ENCODE results near the gene CSRP2. TPM values are rescaled to one million over a fixed set of nuclear protein-coding genes. Genes with fewer than 3 reads are reported as not detected.

Gene CSRP2
- total RNA-seq (2014; rRNA removed; shearing (Covaris generic)): 0.43 TPM in 1 of 2 replicates, not detected in the other

GRCh38 chr12:76878899-76879709, at the start of gene CSRP2:
Gene CSRP2, minus strand, starts transcription at chr12:76879019. Its CDS starts 12,759 bp downstream, at chr12:76866260.
- DNase-seq (ENCODE audit: low spot score): peak; percentile 69

GRCh38 chr12:76927170-76927784, 48.5 kb upstream of the CSRP2 start:
- DNase-seq (ENCODE audit: low spot score): peak; percentile 46

GRCh38 chr12:76925135-76925534, 46.3 kb upstream of the CSRP2 start:
- no peak for DNase-seq (ENCODE audit: low spot score)

GRCh38 chr12:76922866-76923265, 44.0 kb upstream of the CSRP2 start:
- DNase-seq (ENCODE audit: low spot score): no peak

- no peak for DNase-seq (ENCODE audit: low spot score)
Observed at GRCh38 chr12:76921891-76922664, 43.3 kb upstream of the CSRP2 start.

- no peak for DNase-seq (ENCODE audit: low spot score)
Observed at GRCh38 chr12:76921100-76921471, 42.3 kb upstream of the CSRP2 start.

- no peak for DNase-seq (ENCODE audit: low spot score)
Observed at GRCh38 chr12:76920172-76921099, 41.6 kb upstream of the CSRP2 start.

DNA sequence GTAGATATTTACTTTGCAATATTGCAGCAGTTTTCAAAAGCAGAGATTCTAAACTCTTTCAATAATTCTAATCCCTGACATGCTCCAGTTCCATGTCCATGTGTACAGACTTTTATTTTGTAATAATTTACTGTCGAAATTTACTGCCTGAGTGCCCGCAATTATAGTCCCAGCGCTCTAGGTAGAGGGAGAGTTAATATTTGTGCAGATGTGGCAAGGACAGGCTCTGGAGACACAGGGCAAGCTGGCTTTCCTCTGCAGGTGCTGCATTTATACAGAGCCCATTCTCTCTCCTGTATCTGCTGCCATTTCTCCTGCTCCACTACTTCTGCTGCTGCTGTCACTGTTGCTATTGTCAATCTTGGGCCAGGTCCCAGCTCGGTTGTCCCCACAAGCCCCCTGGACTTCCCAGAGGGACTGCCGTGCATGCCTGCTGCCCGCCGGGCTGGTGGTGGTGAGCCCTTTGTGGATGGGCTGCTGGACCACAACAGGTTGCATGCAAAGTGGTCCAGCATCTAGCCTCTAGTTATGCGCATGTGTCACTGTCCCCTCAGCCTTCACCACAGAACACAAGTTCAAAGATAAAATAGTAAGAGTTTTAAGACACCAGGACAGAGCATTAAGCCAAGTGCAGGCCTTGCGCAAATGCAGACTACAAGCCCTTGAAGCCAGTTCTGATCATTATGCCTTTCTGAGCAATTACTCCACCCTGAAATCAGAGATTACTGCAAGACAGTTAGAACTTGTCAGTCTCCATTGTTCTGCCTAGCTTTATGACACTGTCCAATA, 40.8 kb upstream of the CSRP2 start:
- DNase-seq (ENCODE audit: low spot score): no peak

GRCh38 chr12:76916170-76916540, 37.3 kb upstream of the CSRP2 start:
- DNase-seq (ENCODE audit: low spot score): no peak

DNA sequence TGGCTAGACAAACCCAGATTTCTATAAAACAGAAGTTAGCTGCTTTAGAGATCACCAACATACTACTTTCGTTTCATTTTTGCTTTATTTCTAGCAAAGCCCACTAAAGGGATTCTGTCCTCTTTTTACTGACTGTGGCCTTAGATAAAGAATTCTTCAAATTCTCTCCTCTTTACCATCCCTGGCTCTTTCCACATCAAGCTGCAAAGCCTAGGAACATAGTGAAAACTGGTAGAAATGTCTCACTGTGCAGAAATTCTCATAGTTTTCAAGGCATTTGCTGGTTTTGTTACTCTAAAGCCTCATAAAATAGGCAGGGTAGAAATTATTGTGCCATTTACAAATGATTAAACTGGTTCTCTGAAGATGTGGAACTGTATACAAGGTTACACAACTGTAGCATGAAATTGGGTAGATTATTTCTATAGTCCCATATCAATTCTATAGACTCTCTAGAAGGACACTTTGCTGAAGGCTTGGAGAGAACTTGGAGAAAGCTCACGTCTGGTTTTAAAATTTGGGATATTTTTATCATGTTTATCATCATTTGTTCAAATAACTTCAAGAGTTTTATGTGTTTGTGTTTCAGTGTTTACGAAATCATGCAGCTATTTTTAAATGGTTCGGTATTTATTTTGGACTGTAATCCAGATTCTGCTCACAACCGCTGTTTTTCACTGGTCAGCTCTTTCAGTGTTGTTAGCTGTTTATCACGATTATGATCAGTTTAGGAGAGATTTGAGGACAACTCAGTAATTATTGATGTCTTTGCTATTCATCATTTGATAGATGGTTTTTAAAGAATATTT, 36.7 kb upstream of the CSRP2 start:
- DNase-seq (ENCODE audit: low spot score): no peak

DNA sequence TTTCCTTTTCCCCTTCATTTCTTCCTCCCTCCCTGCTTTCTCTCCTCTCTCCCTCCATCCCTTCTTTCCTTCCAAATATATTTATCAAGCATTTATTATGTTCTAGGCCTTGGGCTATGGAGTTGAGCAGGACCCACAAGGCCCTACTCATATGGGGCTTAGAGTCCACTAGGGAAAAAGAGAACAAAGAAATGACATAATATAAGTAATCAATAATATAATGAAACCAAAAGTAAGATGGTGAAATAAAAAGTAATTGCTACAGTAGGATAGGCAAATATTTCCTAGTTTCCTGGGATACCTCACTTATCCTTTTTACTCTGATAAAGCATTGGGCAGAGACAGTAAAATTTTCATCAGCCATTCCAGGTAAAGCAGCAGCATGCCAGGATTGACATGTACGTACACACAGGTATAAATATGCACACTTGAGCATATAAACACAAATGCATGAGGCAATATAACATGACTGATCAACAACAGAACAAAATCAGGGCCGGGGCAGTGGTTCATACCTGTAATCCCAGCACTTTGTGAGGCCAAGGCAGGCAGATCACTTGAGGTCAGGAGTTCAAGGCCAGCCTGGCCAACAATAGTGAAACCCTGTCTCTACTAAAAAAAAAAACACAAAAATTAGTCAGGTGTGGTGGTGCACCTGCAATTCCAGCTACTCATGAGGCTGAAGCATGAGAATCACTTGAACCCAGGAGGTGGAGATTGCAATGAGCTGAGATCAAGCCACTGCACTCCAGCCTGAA, 35.5 kb upstream of the CSRP2 start:
- no peak for DNase-seq (ENCODE audit: low spot score)

- no peak for DNase-seq (ENCODE audit: low spot score)
Observed at GRCh38 chr12:76909290-76909689, 30.5 kb upstream of the CSRP2 start.

GRCh38 chr12:76908303-76909017, 29.6 kb upstream of the CSRP2 start:
- DNase-seq (ENCODE audit: low spot score): no peak

GRCh38 chr12:76901628-76902380, 23.0 kb upstream of the CSRP2 start:
- no peak for DNase-seq (ENCODE audit: low spot score)

- DNase-seq (ENCODE audit: low spot score): no peak
Observed at GRCh38 chr12:76899522-76899921, 20.7 kb upstream of the CSRP2 start.

DNA sequence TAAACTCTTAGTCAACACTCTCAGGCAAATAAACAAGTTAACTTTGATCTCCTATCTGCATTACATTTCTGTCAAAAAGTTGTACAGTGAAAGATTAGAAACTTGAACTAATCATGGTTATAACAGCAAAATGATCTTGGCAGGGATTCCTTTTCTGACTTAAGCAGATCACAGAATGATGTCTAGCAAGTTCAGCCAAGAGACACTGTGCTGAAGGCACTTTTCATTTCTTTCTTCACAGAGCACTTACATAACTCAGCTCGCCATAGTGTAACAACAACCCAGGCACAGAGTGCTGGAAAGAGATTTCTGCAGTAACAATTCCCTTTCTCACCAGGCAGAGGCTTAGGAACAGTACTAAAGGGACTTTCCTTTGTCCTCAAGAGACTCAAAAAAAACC, 19.6 kb upstream of the CSRP2 start:
- DNase-seq (ENCODE audit: low spot score): no peak

DNA sequence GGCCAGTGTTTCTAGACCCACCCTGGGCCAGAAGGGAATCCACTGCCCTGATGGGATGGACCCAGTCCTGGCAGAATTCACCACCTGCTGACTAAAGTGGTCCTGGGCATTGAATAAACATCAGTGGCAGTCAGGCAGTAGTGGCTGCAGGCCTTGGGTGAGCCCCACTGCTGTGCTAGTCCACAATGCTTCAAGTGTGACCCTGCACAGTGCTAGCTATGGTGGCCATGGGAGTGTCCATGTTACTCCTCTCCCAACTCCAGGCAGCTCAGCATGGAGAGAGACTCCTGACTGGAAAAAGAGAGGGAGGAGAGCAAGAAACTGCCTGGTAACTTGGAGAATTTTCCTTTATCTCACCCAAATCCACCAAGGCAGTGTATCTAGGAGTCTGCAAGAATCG, 17.5 kb upstream of the CSRP2 start:
- DNase-seq (ENCODE audit: low spot score): no peak

DNA sequence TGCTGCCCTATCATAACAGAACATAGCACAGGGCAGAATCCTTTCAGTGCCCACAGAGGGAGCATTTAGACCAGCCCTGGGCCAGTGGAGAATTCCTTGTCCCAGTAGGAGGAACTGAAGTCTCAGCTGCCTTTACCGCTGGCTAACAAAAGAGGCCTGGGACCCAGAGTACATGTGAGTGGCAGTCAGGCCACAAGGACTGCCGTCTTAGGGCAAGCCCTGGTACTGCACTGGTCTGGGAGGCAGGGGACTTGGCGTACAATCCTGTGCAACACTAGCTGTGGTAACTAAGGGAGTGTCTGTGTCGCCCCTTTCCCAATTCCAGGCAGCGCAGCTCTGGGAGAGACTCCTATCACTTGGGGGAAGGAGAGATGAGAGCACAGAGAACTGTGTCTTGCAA, 17.0 kb upstream of the CSRP2 start:
- DNase-seq (ENCODE audit: low spot score): no peak
